HCT116 (cell line): ENCODE results near the gene WNT2. TPM values are rescaled to one million over a fixed set of nuclear protein-coding genes. Genes with fewer than 3 reads are reported as not detected.

Experiments
- ATAC-seq: fragments of 200-7000 bp; cut with Tn5 transposase; 2 replicates; pipeline ENCODE4 v1.9.1; 2020; ENCODE audit warnings: mild to moderate bottlenecking, moderate library complexity
- BruUV-seq: library from RNA; stranded (reverse); fragments of 400-500 nt; replicated peaks from 2 replicates; lab custom pipeline; 2021; lab: Mats Ljungman, UMichigan
- CTCF ChIA-PET: fragments of 300-600 bp; sonication (Branson Sonifier 250); formaldehyde crosslinking; loops from one replicate; lab custom pipeline; 2021; ENCODE audit warnings: antibody characterized with exemption; lab: Charles Lee
- POLR2A ChIA-PET: fragments of 300-600, 350-600 bp; sonication (Branson Sonifier 250); formaldehyde crosslinking; loops from one replicate; lab custom pipeline; 2021; ENCODE audit warnings: antibody characterized with exemption; lab: Charles Lee
- RAD21 ChIA-PET, 2 experiments: fragments of 300-600 bp; sonication (Branson Sonifier 250); formaldehyde crosslinking; loops; one replicate each; lab custom pipeline; 2023; ENCODE audit warnings: low total read pairs in 2 of 2; ENCODE audit not compliant: uncharacterized antibody in 2 of 2, unreplicated experiment in 2 of 2, low non-redundant PET in 1 of 2; lab: Charles Lee
- DNase-seq: peaks from one replicate; pipeline ENCODE4 v3.0.0-alpha.2; 2010; ENCODE audit warnings: low read depth, low spot score
- H2AFZ ChIP-seq: fragments of 200-600 bp; shearing (Covaris generic), sonication (generic); 2 replicates; pipeline ENCODE4 v1.6.1; 2017; ENCODE audit warnings: low read depth, mixed run types, mixed read lengths, antibody characterized with exemption, low read length; ENCODE audit not compliant: poor library complexity, severe bottlenecking
- H3K27ac ChIP-seq: 2 replicates; pipeline ENCODE4 v1.5.1; 2012; ENCODE audit warnings: low read depth, low read length
- H3K27me3 ChIP-seq: fragments of 200-600 bp; sonication (generic); 2 replicates; pipeline ENCODE4 v1.6.1; 2016; ENCODE audit warnings: mixed run types, low read length, mixed read lengths; ENCODE audit not compliant: insufficient read depth
- H3K36me3 ChIP-seq, 2 experiments: fragments of 200-500 bp in 1 of 2; fragments of 200-600 bp in 1 of 2; sonication (Bioruptor generic) in 1 of 2; sonication (generic) in 1 of 2; 2 replicates each; pipeline versions ENCODE4 v1.5.1 to v1.6.1; 2014 to 2016; ENCODE audit warnings: low read length in 2 of 2, inconsistent platforms in 1 of 2, mixed read lengths in 1 of 2, mixed run types in 1 of 2; ENCODE audit not compliant: insufficient read depth in 2 of 2, control insufficient read depth in 1 of 2
- H3K4me1 ChIP-seq, 2 experiments: fragments of 200-600 bp in 1 of 2; sonication (generic) in 1 of 2; 2 replicates each; pipeline versions ENCODE4 v1.5.1 to v1.6.1; 2012 to 2017; ENCODE audit warnings: low read length in 2 of 2, inconsistent platforms in 1 of 2, mild to moderate bottlenecking in 1 of 2, mixed read lengths in 1 of 2, mixed run types in 1 of 2, moderate library complexity in 1 of 2; ENCODE audit not compliant: insufficient read depth in 2 of 2, control insufficient read depth in 1 of 2
- H3K4me2 ChIP-seq: fragments of 200-600 bp; sonication (generic); 2 replicates; pipeline ENCODE4 v1.6.1; 2017; ENCODE audit warnings: mixed run types, low read length, mixed read lengths
- H3K4me3 ChIP-seq, 2 experiments: fragments of 200-600 bp in 1 of 2; sonication (generic) in 1 of 2; replicated peaks in 1 of 2; 2 replicates each; pipeline ENCODE4 v1.5.1; 2011 to 2016; ENCODE audit warnings: low read length in 2 of 2, control low read depth in 1 of 2, low read depth in 1 of 2, mild to moderate bottlenecking in 1 of 2, mixed read lengths in 1 of 2, mixed run types in 1 of 2
- H3K79me2 ChIP-seq: fragments of 200-600 bp; sonication (generic); 2 replicates; pipeline ENCODE4 v1.6.1; 2017; ENCODE audit warnings: mild to moderate bottlenecking, mixed run types, low read length, moderate library complexity, mixed read lengths; ENCODE audit not compliant: insufficient read depth
- H3K9ac ChIP-seq: fragments of 200-600 bp; sonication (generic); 2 replicates; pipeline ENCODE4 v1.6.1; 2016; ENCODE audit warnings: low read length, mixed read lengths
- H3K9me2 ChIP-seq: fragments of 200-600 bp; sonication (generic), shearing (Covaris generic); 2 replicates; pipeline ENCODE4 v1.6.1; 2017; ENCODE audit warnings: mixed run types, mild to moderate bottlenecking, moderate library complexity; ENCODE audit not compliant: insufficient read depth
- H3K9me3 ChIP-seq, 2 experiments: fragments of 200-500 bp in 1 of 2; fragments of 200-600 bp in 1 of 2; sonication (Bioruptor generic) in 1 of 2; sonication (generic) in 1 of 2; 2 replicates each; pipeline ENCODE4 v1.6.1; 2014 to 2017; ENCODE audit warnings: low read length in 2 of 2, mixed read lengths in 2 of 2, inconsistent platforms in 1 of 2, low read depth in 1 of 2, mild to moderate bottlenecking in 1 of 2, mixed run types in 1 of 2, moderate library complexity in 1 of 2; ENCODE audit not compliant: control insufficient read depth in 1 of 2, insufficient read depth in 1 of 2
- H4K20me1 ChIP-seq: fragments of 200-600 bp; sonication (generic), shearing (Covaris generic); 2 replicates; pipeline ENCODE4 v1.6.1; 2017; ENCODE audit warnings: mixed run types, mild to moderate bottlenecking, moderate library complexity; ENCODE audit not compliant: insufficient read depth
- ATF3 ChIP-seq: IDR thresholded peaks from 2 replicates; pipeline ENCODE4 v1.6.1; 2012
- CBX3 ChIP-seq: IDR thresholded peaks from 2 replicates; pipeline ENCODE4 v1.6.1; 2012; ENCODE audit warnings: low read depth
- CEBPB ChIP-seq: IDR thresholded peaks from 2 replicates; pipeline ENCODE4 v1.6.1; 2012; ENCODE audit warnings: low read depth
- CTCF ChIP-seq, 3 experiments: fragments of 200-600 bp in 1 of 3; sonication (generic) in 1 of 3; IDR thresholded peaks in 2 of 3; conservative IDR thresholded peaks in 1 of 3; 2 replicates each; pipeline ENCODE4 v1.5.1; 2012 to 2017; ENCODE audit warnings: low read depth in 2 of 3, low read length in 2 of 3, antibody characterized with exemption in 1 of 3, borderline replicate concordance in 1 of 3, control low read depth in 1 of 3, mild to moderate bottlenecking in 1 of 3, mixed read lengths in 1 of 3, mixed run types in 1 of 3, moderate library complexity in 1 of 3; ENCODE audit not compliant: insufficient read depth in 1 of 3
- EGR1 ChIP-seq: IDR thresholded peaks from 2 replicates; pipeline ENCODE4 v1.6.1; 2012; ENCODE audit warnings: low read depth
- ELF1 ChIP-seq: IDR thresholded peaks from 2 replicates; pipeline ENCODE4 v1.6.1; 2012; ENCODE audit warnings: low read depth, borderline replicate concordance
- EZH2 ChIP-seq: fragments of 200-600 bp; sonication (generic); IDR thresholded peaks from 2 replicates; pipeline ENCODE4 v1.6.1; 2017; ENCODE audit warnings: antibody characterized with exemption, mixed run types
- FOSL1 ChIP-seq: IDR thresholded peaks from 2 replicates; pipeline ENCODE4 v1.6.1; 2012; ENCODE audit warnings: low read depth
- JUND ChIP-seq: IDR thresholded peaks from 2 replicates; pipeline ENCODE4 v1.6.1; 2012
- MAX ChIP-seq: IDR thresholded peaks from 2 replicates; pipeline ENCODE4 v1.6.1; 2012
- POLR2A ChIP-seq: IDR thresholded peaks from 2 replicates; pipeline ENCODE4 v1.7.0; 2011; ENCODE audit warnings: borderline replicate concordance; ENCODE audit not compliant: insufficient read depth, insufficient read length; ENCODE audit errors: extremely low read depth
- POLR2AphosphoS5 ChIP-seq: IDR thresholded peaks from 2 replicates; pipeline ENCODE4 v1.6.1; 2011; ENCODE audit warnings: mild to moderate bottlenecking, low read depth, low read length, moderate library complexity
- SRF ChIP-seq: IDR thresholded peaks from 2 replicates; pipeline ENCODE4 v1.6.1; 2012; ENCODE audit warnings: low read depth
- YY1 ChIP-seq: IDR thresholded peaks from 2 replicates; pipeline ENCODE4 v1.6.1; 2011; ENCODE audit warnings: low read length, low read depth, moderate library complexity, mild to moderate bottlenecking; ENCODE audit not compliant: insufficient replicate concordance; ENCODE audit errors: extremely low read depth
- ZFX ChIP-seq: fragments of 450-650 bp; IDR thresholded peaks from 2 replicates; pipeline ENCODE4 v1.6.1; 2017
- intact Hi-C: fragments of 100-400 bp; cut with micrococcal nuclease; formaldehyde crosslinking; loops from 2 replicates; pipeline ENCODE4 v1.10.0; 2022
- total RNA-seq: library from RNA; stranded (reverse); gene quantifications from one replicate; pipeline ENCODE4 v1.2.1, GENCODE V29; 2021; ENCODE audit not compliant: unreplicated experiment

WNT2 gene
- total RNA-seq, 1 experiment from 2014 or later: 0.12 TPM

GRCh38 chr7:117282239-117282812 lies 40.5 kb downstream of the WNT2 start:
- no peak overlapping the region for H3K4me3 ChIP-seq
- no peaks in the 10 kb centered on the region for H4K20me1 ChIP-seq
- intact Hi-C loops: no loop called here
- CTCF ChIA-PET: no interaction called here
- no TSS peak for BruUV-seq
- TF ChIP-seq EGR1 (no peak), ELF1 (no peak), EZH2 (no peak), ATF3 (no peak), MAX (no peak), POLR2A (no peak), YY1 (no peak), SRF (no peak), CBX3 (no peak), JUND (no peak)
- POLR2A ChIA-PET: no interaction called here
- H3K27ac ChIP-seq: no peak overlapping the region
- H3K9ac ChIP-seq: no peak overlapping the region
- no peak for DNase-seq
- H3K4me1 ChIP-seq: peaks cover 0 to 4% of the 10 kb centered on the region in 2 experiments; a peak in 1 of 4 replicates
- H3K9me2 ChIP-seq: no peaks in the 10 kb centered on the region
- H3K27me3 ChIP-seq: no peaks in the 10 kb centered on the region
- RAD21 ChIA-PET: no interaction called here
- H3K9me3 ChIP-seq: no peaks in the 10 kb centered on the region
- no peaks in the 10 kb centered on the region for H3K36me3 ChIP-seq
- H2AFZ ChIP-seq: no peak overlapping the region
- H3K4me2 ChIP-seq: no peak overlapping the region
- H3K79me2 ChIP-seq: no peaks in the 10 kb centered on the region
- no peak for ATAC-seq

GRCh38 chr7:117281562-117281961 lies 41.3 kb downstream of the WNT2 start:
- Histone ChIP-seq H3K27ac (no peak overlapping the region), H3K4me1 (peaks cover 0 to 4% of the 10 kb centered on the region in 2 experiments; a peak in 1 of 4 replicates), H3K9me2 (no peaks in the 10 kb centered on the region), H3K4me2 (no peak overlapping the region), H2AFZ (no peak overlapping the region), H4K20me1 (no peaks in the 10 kb centered on the region), H3K9me3 (no peaks in the 10 kb centered on the region), H3K27me3 (no peaks in the 10 kb centered on the region), H3K4me3 (no peak overlapping the region), H3K79me2 (no peaks in the 10 kb centered on the region), H3K9ac (no peak overlapping the region), H3K36me3 (no peaks in the 10 kb centered on the region)
- BruUV-seq: no TSS peak
- POLR2A ChIA-PET: no interaction called here
- DNase-seq: no peak
- ATAC-seq: no peak
- RAD21 ChIA-PET: no interaction called here
- intact Hi-C loops: no loop called here
- CTCF ChIA-PET: no interaction called here
- TF ChIP-seq ELF1 (no peak), CEBPB (no peak), ZFX (no peak), FOSL1 (no peak), JUND (no peak), ATF3 (no peak), CTCF (IDR thresholded peaks at IDR 0.05 in 2 of 3, conservative IDR thresholded peaks at IDR 0.05 in 1 of 3; ENCODE audit: borderline replicate concordance in 1 of 3, insufficient read depth in 1 of 3, low read depth in 2 of 3, low read length in 2 of 3) (no peak), POLR2A (no peak), MAX (no peak), YY1 (no peak), POLR2AphosphoS5 (no peak)
